ENCODE data around the gene SAMD4A.
A peak's percentile ranks its signal among the peaks of the same experiment; 100 is the strongest.

- TF ChIP-seq, protein P1, sequence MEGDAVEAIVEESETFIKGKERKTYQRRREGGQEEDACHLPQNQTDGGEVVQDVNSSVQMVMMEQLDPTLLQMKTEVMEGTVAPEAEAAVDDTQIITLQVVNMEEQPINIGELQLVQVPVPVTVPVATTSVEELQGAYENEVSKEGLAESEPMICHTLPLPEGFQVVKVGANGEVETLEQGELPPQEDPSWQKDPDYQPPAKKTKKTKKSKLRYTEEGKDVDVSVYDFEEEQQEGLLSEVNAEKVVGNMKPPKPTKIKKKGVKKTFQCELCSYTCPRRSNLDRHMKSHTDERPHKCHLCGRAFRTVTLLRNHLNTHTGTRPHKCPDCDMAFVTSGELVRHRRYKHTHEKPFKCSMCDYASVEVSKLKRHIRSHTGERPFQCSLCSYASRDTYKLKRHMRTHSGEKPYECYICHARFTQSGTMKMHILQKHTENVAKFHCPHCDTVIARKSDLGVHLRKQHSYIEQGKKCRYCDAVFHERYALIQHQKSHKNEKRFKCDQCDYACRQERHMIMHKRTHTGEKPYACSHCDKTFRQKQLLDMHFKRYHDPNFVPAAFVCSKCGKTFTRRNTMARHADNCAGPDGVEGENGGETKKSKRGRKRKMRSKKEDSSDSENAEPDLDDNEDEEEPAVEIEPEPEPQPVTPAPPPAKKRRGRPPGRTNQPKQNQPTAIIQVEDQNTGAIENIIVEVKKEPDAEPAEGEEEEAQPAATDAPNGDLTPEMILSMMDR (IDR thresholded peaks at IDR 0.05 in 8 of 11, conservative IDR thresholded peaks at IDR 0.05 in 3 of 11), result peak; percentile 65 to 94 (median 86)
- no peak for TF ChIP-seq POLR2A (IDR thresholded peaks at IDR 0.05)
Observed at GRCh38 chr14:54805445-54806322, 238.8 kb downstream of the SAMD4A start.
